Neural progenitor cell (in vitro differentiated cells): ENCODE results near the gene TRMT6. TPM values are rescaled to one million over a fixed set of nuclear protein-coding genes. Genes with fewer than 3 reads are reported as not detected.

ENCODE experiments used
- DNase-seq: peaks from one replicate; pipeline ENCODE4 v3.0.0-alpha.2; 2016; ENCODE audit warnings: low spot score
- H2AFZ ChIP-seq: fragments of 200-600 bp; sonication (generic); replicated peaks from 2 replicates; pipeline ENCODE4 v1.6.1; 2016; ENCODE audit warnings: antibody characterized with exemption
- H3F3A ChIP-seq: fragments of 200-600 bp; sonication (generic); 2 replicates; pipeline ENCODE4 v1.6.1; 2016; ENCODE audit warnings: antibody characterized with exemption, low read depth
- H3K27ac ChIP-seq: fragments of 200-600 bp; sonication (generic); 2 replicates; pipeline ENCODE4 v1.5.1; 2016; ENCODE audit warnings: mild to moderate bottlenecking
- H3K27me3 ChIP-seq: fragments of 200-600 bp; sonication (generic); 2 replicates; pipeline ENCODE4 v1.6.1; 2016; ENCODE audit warnings: mild to moderate bottlenecking, moderate library complexity
- H3K36me3 ChIP-seq: fragments of 200-600 bp; sonication (generic); 2 replicates; pipeline ENCODE4 v1.5.1; 2016
- H3K4me1 ChIP-seq: fragments of 200-600 bp; sonication (generic); 2 replicates; pipeline ENCODE4 v1.6.1; 2016; ENCODE audit warnings: mixed run types
- H3K4me2 ChIP-seq: fragments of 200-600 bp; sonication (generic); 2 replicates; pipeline ENCODE4 v1.6.1; 2016
- H3K4me3 ChIP-seq: fragments of 200-600 bp; sonication (generic); 2 replicates; pipeline ENCODE4 v1.5.1; 2016
- H3K79me2 ChIP-seq: fragments of 200-600 bp; sonication (generic); 2 replicates; pipeline ENCODE4 v1.6.1; 2016; ENCODE audit warnings: low read depth
- H3K9ac ChIP-seq: fragments of 200-600 bp; sonication (generic); 2 replicates; pipeline ENCODE4 v1.6.1; 2016
- H3K9me3 ChIP-seq: fragments of 200-600 bp; sonication (generic); 2 replicates; pipeline ENCODE4 v1.5.1; 2016; ENCODE audit warnings: low read depth
- H4K20me1 ChIP-seq: fragments of 200-600 bp; sonication (generic); 2 replicates; pipeline ENCODE4 v1.6.1; 2016; ENCODE audit warnings: low read depth
- H3K27ac Mint-ChIP-seq: 3 replicates; pipeline ENCODE4 v1.8.0; 2021; ENCODE audit warnings: mixed read lengths
- H3K27me3 Mint-ChIP-seq: 2 replicates; pipeline ENCODE4 v1.8.0; 2022; ENCODE audit warnings: low read depth, mild to moderate bottlenecking, inconsistent platforms, moderate library complexity, mixed read lengths; ENCODE audit not compliant: insufficient read depth
- H3K36me3 Mint-ChIP-seq: 3 replicates; pipeline ENCODE4 v1.8.0; 2021; ENCODE audit warnings: mixed read lengths
- H3K4me1 Mint-ChIP-seq: 3 replicates; pipeline ENCODE4 v1.8.0; 2021; ENCODE audit warnings: mixed read lengths
- H3K4me3 Mint-ChIP-seq: 3 replicates; pipeline ENCODE4 v1.8.0; 2021; ENCODE audit warnings: mild to moderate bottlenecking, moderate library complexity, mixed read lengths
- H3K9me3 Mint-ChIP-seq: 3 replicates; pipeline ENCODE4 v1.8.0; 2020; ENCODE audit warnings: mixed read lengths
- EZH2 ChIP-seq: fragments of 200-600 bp; sonication (generic); IDR thresholded peaks from 2 replicates; pipeline ENCODE4 v1.6.1; 2017; ENCODE audit warnings: antibody characterized with exemption, mild to moderate bottlenecking, moderate library complexity
- EZH2phosphoT487 ChIP-seq: fragments of 200-600 bp; sonication (generic); IDR thresholded peaks from 2 replicates; pipeline ENCODE4 v1.6.1; 2017; ENCODE audit warnings: antibody characterized with exemption
- total RNA-seq: library from RNA; depleted of rRNA; stranded (reverse); fragments of >200 nt; gene quantifications from 2 replicates; pipeline ENCODE4 v1.2.3, GENCODE V29; 2015; ENCODE audit warnings: low replicate concordance
- TF ChIP-seq, protein P1 (sequence below): fragments of 200-600 bp; sonication (generic); IDR thresholded peaks from 2 replicates; pipeline ENCODE4 v1.5.1; 2017; ENCODE audit warnings: antibody characterized with exemption, mild to moderate bottlenecking

Gene TRMT6
- total RNA-seq, 1 donor from 2014 or later: 11.1 TPM

DNA sequence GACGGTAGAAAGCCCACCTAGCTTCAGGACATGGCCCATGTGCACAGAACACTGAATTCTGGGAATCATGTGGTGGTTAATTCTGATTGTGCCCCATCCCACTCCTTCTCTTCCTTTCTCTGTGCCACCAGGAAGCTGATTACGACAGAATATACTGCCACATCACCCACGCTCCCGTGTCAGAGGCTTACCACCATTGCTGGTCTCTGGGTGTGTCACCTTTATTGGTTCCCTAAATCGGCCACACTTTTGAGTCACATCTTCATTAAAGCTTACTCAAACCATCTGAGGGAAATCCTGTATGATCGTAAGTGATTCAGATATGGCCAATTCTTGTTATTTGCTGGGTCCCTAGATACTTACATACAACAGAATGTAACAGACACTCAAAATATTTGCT lies 3.1 kb downstream of the TRMT6 start:
- Histone ChIP-seq H3K27ac (no peak overlapping the region), H3K4me3 (no peak overlapping the region), H4K20me1 (no peaks in the 10 kb centered on the region), H3K9ac (no peak overlapping the region), H3K79me2 (peaks cover 46% of the 10 kb centered on the region), H3K9me3 (no peaks in the 10 kb centered on the region), H3K4me1 (peaks cover 9% of the 10 kb centered on the region), H3K27me3 (no peaks in the 10 kb centered on the region), H3F3A (peaks cover 9% of the 10 kb centered on the region), H3K4me2 (no peak overlapping the region), H3K36me3 (peaks cover under 1% of the 10 kb centered on the region), H2AFZ (no peak overlapping the region)
- no peak overlapping the region for H3K27ac Mint-ChIP-seq
- H3K9me3 Mint-ChIP-seq: no peaks in the 10 kb centered on the region
- no peaks in the 10 kb centered on the region for H3K27me3 Mint-ChIP-seq
- H3K4me3 Mint-ChIP-seq: no peak overlapping the region
- DNase-seq: no peak
- peaks cover 22% of the 10 kb centered on the region for H3K36me3 Mint-ChIP-seq
- TF ChIP-seq, protein P1, sequence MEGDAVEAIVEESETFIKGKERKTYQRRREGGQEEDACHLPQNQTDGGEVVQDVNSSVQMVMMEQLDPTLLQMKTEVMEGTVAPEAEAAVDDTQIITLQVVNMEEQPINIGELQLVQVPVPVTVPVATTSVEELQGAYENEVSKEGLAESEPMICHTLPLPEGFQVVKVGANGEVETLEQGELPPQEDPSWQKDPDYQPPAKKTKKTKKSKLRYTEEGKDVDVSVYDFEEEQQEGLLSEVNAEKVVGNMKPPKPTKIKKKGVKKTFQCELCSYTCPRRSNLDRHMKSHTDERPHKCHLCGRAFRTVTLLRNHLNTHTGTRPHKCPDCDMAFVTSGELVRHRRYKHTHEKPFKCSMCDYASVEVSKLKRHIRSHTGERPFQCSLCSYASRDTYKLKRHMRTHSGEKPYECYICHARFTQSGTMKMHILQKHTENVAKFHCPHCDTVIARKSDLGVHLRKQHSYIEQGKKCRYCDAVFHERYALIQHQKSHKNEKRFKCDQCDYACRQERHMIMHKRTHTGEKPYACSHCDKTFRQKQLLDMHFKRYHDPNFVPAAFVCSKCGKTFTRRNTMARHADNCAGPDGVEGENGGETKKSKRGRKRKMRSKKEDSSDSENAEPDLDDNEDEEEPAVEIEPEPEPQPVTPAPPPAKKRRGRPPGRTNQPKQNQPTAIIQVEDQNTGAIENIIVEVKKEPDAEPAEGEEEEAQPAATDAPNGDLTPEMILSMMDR: no peak
- TF ChIP-seq EZH2 (no peak), EZH2phosphoT487 (no peak)
- peaks cover 23% of the 10 kb centered on the region for H3K4me1 Mint-ChIP-seq

DNA sequence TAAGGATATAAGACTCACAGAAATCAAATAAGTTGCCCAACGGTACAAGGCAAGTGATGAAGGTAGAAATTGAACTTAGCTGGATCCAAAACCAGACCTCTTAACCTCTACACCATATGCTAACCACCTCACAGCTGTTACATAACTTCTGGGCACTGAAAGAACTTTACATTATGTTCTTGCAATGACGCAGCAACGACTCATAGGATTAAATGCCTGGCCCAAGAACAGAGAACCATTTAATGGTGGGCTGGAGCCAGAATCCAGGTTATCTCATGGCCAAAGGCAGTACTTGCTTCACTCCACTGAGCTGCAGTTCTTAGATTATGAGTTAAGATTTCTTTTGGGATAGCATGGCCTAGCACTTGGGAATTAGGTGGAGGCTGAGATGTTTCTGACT lies 4.4 kb downstream of the TRMT6 start:
- H3K4me3 Mint-ChIP-seq: no peak overlapping the region
- peaks cover 26% of the 10 kb centered on the region for H3K36me3 Mint-ChIP-seq

DNA sequence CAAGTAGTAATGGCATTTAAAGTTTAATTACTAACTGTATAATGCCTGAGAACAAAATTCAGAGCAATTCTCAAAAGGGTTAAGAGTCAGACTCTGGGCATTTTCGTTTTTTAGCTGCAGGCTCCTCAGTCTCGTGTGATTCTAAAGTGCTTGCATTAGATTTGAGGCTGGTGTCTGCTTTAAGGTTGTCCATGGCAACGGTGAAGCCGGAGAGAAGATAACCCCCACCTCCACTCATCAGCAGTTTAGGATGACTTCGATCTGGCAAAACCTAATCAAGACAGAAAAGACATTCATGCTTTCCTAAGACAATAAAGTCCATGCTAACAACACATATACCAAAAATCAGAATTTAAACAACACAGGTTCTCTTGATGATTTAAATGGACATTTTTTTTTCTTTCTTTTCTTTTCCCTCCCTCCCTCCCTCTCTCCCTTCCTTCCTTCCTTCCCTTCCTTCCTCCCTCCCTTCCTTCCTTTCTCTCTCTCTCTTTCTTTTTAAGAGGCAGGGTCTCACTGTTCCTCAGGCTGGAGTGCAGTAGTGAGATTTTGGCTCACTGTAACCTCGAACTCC lies 11.8 kb downstream of the TRMT6 start:
- no peaks in the 10 kb centered on the region for H3K27me3 Mint-ChIP-seq
- no peak overlapping the region for H3K4me2 ChIP-seq
- H2AFZ ChIP-seq: no peak overlapping the region
- no peak overlapping the region for H3K27ac Mint-ChIP-seq
- H3K36me3 Mint-ChIP-seq: peaks cover 18% of the 10 kb centered on the region
- TF ChIP-seq, protein P1: no peak
- TF ChIP-seq EZH2 (no peak), EZH2phosphoT487 (no peak)
- H3K79me2 ChIP-seq: no peaks in the 10 kb centered on the region
- H4K20me1 ChIP-seq: peaks cover 3% of the 10 kb centered on the region
- no peak overlapping the region for H3K4me3 Mint-ChIP-seq
- H3K9me3 ChIP-seq: no peaks in the 10 kb centered on the region
- no peak overlapping the region for H3K27ac ChIP-seq
- H3K9me3 Mint-ChIP-seq: no peaks in the 10 kb centered on the region
- H3K36me3 ChIP-seq: no peaks in the 10 kb centered on the region
- no peaks in the 10 kb centered on the region for H3F3A ChIP-seq
- no peaks in the 10 kb centered on the region for H3K4me1 Mint-ChIP-seq
- H3K4me3 ChIP-seq: no peak overlapping the region
- no peak overlapping the region for H3K9ac ChIP-seq
- H3K4me1 ChIP-seq: no peaks in the 10 kb centered on the region
- H3K27me3 ChIP-seq: no peaks in the 10 kb centered on the region
- no peak for DNase-seq

More for the DNA sequence above, 4.4 kb downstream of the TRMT6 start:
- peaks cover 14% of the 10 kb centered on the region for H3K4me1 Mint-ChIP-seq
- Histone ChIP-seq H4K20me1 (peaks cover 2% of the 10 kb centered on the region), H3K36me3 (no peaks in the 10 kb centered on the region), H3K4me2 (no peak overlapping the region), H3K27me3 (no peaks in the 10 kb centered on the region), H2AFZ (no peak overlapping the region), H3K27ac (no peak overlapping the region), H3K79me2 (peaks cover 33% of the 10 kb centered on the region), H3K9ac (no peak overlapping the region), H3K4me3 (no peak overlapping the region), H3K4me1 (no peaks in the 10 kb centered on the region), H3F3A (peaks cover 5% of the 10 kb centered on the region), H3K9me3 (no peaks in the 10 kb centered on the region)
- no peaks in the 10 kb centered on the region for H3K9me3 Mint-ChIP-seq
- H3K27ac Mint-ChIP-seq: no peak overlapping the region
- TF ChIP-seq EZH2: no peak
- no peak for TF ChIP-seq EZH2phosphoT487
- TF ChIP-seq, protein P1: no peak
- no peak for DNase-seq
- H3K27me3 Mint-ChIP-seq: no peaks in the 10 kb centered on the region
